A549 treated with GW870086 at 1 μM for 4 hours (cell line): ENCODE measurements around the gene PKD1L1. TPM values are rescaled to one million over a fixed set of nuclear protein-coding genes. Genes with fewer than 3 reads are reported as not detected.

Experiments
- total RNA-seq: library from RNA; stranded (reverse); fragments of 200-300 nt; extraction: Qiagen RNA extraction; gene quantifications from 5 replicates; pipeline ENCODE4 v1.2.3, GENCODE V29; 2022; ENCODE audit warnings: low read depth

PKD1L1 gene, protein sequence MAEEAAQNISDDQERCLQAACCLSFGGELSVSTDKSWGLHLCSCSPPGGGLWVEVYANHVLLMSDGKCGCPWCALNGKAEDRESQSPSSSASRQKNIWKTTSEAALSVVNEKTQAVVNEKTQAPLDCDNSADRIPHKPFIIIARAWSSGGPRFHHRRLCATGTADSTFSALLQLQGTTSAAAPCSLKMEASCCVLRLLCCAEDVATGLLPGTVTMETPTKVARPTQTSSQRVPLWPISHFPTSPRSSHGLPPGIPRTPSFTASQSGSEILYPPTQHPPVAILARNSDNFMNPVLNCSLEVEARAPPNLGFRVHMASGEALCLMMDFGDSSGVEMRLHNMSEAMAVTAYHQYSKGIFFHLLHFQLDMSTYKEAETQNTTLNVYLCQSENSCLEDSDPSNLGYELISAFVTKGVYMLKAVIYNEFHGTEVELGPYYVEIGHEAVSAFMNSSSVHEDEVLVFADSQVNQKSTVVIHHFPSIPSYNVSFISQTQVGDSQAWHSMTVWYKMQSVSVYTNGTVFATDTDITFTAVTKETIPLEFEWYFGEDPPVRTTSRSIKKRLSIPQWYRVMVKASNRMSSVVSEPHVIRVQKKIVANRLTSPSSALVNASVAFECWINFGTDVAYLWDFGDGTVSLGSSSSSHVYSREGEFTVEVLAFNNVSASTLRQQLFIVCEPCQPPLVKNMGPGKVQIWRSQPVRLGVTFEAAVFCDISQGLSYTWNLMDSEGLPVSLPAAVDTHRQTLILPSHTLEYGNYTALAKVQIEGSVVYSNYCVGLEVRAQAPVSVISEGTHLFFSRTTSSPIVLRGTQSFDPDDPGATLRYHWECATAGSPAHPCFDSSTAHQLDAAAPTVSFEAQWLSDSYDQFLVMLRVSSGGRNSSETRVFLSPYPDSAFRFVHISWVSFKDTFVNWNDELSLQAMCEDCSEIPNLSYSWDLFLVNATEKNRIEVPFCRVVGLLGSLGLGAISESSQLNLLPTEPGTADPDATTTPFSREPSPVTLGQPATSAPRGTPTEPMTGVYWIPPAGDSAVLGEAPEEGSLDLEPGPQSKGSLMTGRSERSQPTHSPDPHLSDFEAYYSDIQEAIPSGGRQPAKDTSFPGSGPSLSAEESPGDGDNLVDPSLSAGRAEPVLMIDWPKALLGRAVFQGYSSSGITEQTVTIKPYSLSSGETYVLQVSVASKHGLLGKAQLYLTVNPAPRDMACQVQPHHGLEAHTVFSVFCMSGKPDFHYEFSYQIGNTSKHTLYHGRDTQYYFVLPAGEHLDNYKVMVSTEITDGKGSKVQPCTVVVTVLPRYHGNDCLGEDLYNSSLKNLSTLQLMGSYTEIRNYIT (N-terminal part only)
- total RNA-seq, result 0.03 to 0.24 TPM (median 0.05 TPM) in 5 replicates

DNA sequence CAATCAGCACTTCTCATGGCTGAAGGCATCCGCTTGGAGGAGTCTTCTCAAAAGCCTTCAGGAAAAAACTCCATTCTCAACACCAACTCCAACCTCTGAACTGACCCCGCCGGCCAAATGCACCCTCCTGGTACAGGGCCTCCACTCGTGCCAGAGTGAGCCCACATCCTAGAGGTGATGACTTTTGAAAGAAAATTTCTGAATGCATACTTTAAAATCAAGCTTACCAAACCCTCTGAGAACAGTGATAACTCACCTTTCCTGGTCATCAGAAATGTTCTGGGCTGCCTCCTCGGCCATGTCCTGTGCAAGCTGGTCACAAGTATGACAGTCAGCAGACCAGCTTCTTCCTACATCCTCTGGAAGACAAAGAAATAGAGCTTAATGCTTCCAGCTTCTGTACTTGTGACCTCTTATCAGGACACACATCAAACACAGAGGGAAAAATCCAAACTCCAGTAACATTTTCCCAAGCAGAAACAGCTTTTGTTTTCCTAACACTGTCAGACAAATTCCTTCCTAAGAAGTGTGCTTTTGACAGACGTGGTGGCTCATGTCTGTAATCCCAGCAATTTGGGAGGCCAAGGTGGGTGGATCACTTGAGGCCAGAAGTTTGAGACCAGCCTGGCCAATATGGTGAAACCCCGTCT is at the start of gene PKD1L1:
Gene PKD1L1 (minus strand): TSS at position 326 of the 650 bp plus-strand sequence. CDS start 26 bp downstream, at position 300.

DNA sequence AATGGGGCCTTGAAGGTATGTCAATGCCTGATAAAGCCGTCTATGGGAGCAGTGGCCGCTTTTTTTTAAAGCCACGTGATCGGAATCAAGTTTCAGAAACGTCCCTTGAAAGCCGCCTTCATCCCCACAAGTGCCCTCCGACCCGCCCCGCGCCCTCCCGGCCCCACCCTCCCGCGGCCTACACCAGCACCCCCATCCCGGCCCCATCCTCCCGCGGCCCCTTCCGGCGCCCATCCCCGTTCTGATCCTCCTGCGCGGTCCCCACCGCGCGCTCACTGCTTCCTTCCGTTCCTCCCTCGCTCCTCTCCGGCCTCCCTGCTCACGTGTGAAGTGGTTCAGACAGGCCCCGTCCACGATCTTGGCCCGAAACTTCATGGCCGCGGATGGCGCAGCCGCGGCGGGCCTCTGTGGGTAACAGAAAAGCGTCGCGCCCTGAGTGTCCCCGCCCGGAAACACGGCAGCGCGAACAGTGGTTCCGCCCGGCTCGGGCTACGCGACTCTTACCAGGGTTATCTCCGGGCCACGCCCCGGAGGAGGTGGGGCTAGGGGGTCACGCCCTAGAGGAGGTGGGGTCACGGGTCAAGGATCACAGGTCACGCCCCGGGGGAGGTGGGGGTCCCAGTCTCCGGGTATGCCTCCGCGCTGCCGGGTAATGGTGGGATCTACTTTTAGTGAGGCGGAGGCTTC is 31.0 kb upstream of the PKD1L1 start, which contains the start of gene HUS1:
Gene HUS1 (minus strand): TSS at position 471 of the 687 bp plus-strand sequence. CDS start 96 bp downstream, at position 375.

Other genes starting within 250 kb of the PKD1L1 start
- 16.4 to 19.9 TPM (median 17.2 TPM) in 5 replicates for gene HUS1, start 31.1 kb upstream of the PKD1L1 start, total RNA-seq
- gene SUN3, start 80.6 kb upstream of the PKD1L1 start, total RNA-seq, result not detected in 5 replicates
- gene C7orf57, start 87.1 kb upstream of the PKD1L1 start, total RNA-seq, result 0.18 to 0.79 TPM (median 0.26 TPM) in 5 replicates
- 72.7 to 110 TPM (median 85.7 TPM) in 5 replicates for gene UPP1, start 140.8 kb upstream of the PKD1L1 start, total RNA-seq
- gene ABCA13, start 223.0 kb upstream of the PKD1L1 start, total RNA-seq, result 0.02 to 0.09 TPM (median 0.06 TPM) in 5 replicates